NCI-H345 treated with DMSO at 0.1 percent for 48 hours (cell line): ENCODE data around the gene ITGB1.

Source experiments
- DNase-seq: peaks from one replicate; lab custom pipeline; 2025; ENCODE audit not compliant: unreplicated experiment; lab: John Stamatoyannopoulos, UW

The ITGB1 gene

GRCh38 chr10:32890444-32890843 lies 67.6 kb downstream of the ITGB1 start:
- no peak for DNase-seq

DNA sequence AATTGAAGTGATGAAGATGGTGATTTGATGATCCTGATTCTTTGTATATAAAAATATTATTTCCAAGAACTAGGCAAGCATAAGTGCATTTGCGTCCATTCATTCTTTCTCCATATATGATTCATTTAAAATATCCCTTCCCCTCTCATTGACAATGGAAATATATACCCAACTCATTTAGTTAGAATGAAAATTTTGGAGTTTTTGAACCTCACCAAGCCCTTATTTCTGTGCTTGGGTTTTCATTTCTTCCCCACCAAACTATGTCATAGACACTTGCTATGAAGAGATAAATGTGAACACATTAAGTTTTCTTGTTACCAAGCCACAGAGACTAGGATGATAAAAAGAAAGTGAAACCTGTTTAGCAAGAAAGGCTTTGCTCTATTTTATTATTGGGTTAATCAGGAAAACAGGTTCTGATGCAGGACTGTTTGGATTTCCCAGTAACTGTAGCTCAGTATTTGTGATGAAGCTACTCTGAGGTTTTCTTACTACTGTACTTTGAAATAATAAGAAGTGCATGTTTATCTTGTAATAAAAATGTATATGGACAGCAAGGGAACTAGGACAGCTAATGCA lies 68.3 kb downstream of the ITGB1 start:
- no peak for DNase-seq

DNA sequence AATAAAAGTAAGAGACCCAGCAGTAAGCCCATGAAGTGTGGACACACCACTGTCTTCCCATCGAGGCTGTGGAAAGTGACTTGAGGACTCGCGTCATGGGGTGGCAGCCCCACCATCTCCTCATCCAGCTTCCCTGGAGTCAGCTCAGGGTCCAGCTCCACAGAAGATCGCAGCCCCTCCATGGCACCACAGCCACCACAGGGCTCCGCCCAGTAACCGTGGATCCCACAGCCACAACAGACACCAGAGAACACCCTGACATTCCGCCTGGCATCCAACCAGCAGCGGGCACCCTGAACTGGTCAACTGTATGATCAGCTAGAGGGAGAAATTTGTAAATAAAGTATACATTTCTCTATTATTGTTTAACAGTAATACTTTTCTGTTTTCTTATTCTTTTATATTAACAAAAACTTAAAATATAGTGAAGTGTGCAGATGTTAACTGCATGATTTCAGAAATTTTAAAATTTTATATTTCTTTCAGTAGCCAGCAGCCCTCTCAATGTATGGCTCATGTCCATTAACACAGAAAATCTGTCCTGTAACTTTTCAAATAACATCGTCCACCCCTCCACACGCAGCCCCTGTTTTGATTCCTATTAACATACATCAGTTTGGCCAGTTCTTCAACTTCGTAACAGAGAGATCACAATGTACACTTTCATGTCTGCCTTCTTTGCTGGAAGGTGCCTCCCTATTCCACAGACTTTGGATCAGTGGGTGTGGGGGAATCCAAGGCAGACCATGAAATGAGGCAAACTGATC lies 69.7 kb downstream of the ITGB1 start:
- no peak for DNase-seq

GRCh38 chr10:32887481-32887880 lies 70.5 kb downstream of the ITGB1 start:
- DNase-seq: no peak

DNA sequence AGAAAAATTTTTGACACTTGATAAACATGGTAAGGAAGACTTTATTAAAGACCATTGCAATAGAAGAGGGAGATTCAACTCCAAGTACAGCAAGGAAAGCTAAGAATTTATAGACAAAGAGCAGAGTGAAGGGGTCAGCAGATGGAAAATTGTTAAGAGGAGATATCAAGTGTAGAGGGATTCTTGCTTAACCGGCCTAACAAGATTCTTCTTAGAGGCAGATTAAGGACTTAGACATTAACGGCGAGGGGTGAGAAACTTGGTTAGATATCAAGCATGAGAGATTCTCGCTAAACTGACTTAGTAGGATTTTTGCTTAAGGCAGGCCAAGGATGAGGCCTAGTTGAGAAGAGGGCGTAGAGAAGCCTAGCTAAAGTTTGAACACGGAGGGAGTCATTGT lies 76.0 kb downstream of the ITGB1 start:
- DNase-seq: no peak

DNA sequence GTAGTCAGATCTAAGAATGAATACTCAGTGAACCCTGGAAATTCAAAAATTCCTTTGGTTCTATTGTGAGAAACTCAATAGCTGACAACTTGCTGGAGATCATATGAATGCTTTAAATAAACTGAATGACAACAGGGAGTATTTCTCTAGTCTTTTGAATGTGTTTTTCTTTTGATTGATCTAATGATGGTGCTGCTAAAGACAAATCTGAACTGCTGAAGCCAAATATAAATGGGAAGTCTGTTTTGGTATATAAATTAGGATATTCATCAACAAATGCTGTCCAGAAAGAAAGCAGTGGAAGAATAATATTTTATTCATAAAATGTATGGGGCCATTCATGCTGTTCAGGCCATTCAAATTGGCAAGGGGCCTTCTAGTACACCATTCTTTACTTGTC lies 79.4 kb downstream of the ITGB1 start:
- no peak for DNase-seq

- no peak for DNase-seq
Observed at GRCh38 chr10:32877915-32878314, 80.1 kb downstream of the ITGB1 start.

GRCh38 chr10:32865170-32865569 lies 92.9 kb downstream of the ITGB1 start:
- no peak for DNase-seq

GRCh38 chr10:32854435-32854834 lies 103.6 kb downstream of the ITGB1 start:
- no peak for DNase-seq

GRCh38 chr10:32851301-32851700 lies 106.7 kb downstream of the ITGB1 start:
- DNase-seq: no peak
